K562 (cell line): ENCODE data around the gene CNPY2. TPM values are rescaled to one million over a fixed set of nuclear protein-coding genes. Genes with fewer than 3 reads are reported as not detected.

ENCODE experiments used
- ATAC-seq: fragments of 200-7000 bp; cut with Tn5 transposase; 3 replicates; pipeline ENCODE4 v1.9.1; 2020; ENCODE audit warnings: moderate library complexity
- BruUV-seq: library from RNA; stranded (reverse); fragments of 400-500 nt; replicated peaks from 2 replicates; lab custom pipeline; 2021; lab: Mats Ljungman, UMichigan
- CTCF ChIA-PET: fragments of 300-600 bp; formaldehyde crosslinking; extraction: SDS; loops from one replicate; lab custom pipeline; 2021; ENCODE audit warnings: low intra/inter-chr PET ratio; lab: Yijun Ruan, JAX
- POLR2A ChIA-PET: fragments of 300-600, 350-650 bp; sonication (Branson Sonifier 250); formaldehyde crosslinking; extraction: SDS; loops from one replicate; lab custom pipeline; 2021; ENCODE audit warnings: antibody characterized with exemption, inconsistent platforms; lab: Yijun Ruan, JAX
- DNase-seq, 4 experiments: peaks; one replicate each; pipeline versions ENCODE4 v3.0.0 to v3.0.0-alpha.2; 2011 to 2018; ENCODE audit warnings: low spot score in 3 of 4, mixed read lengths in 3 of 4; ENCODE audit errors: extremely low read depth in 1 of 4
- FAIRE-seq: peaks from 2 replicates; lab custom pipeline; 2011; peaks lifted over from hg19 to GRCh38; lab: Jason Lieb, UNC
- H2AFZ ChIP-seq: 2 replicates; pipeline ENCODE4 v1.6.0; 2011; ENCODE audit warnings: low read depth, low read length, control low read depth, inconsistent platforms
- H3K27ac ChIP-seq: fragments of 200-600 bp; 3 replicates; pipeline ENCODE4 v1.8.0; 2011; ENCODE audit warnings: low read depth, mild to moderate bottlenecking, control low read depth, inconsistent platforms, low read length, moderate library complexity, mixed read lengths; ENCODE audit errors: extremely low read depth
- H3K27me3 ChIP-seq, 2 experiments: fragments of 300-600 bp in 1 of 2; 2 replicates in 1 of 2; 3 replicates in 1 of 2; pipeline versions ENCODE4 v1.6.0 to v1.8.0; 2011; ENCODE audit warnings: inconsistent platforms in 2 of 2, low read length in 2 of 2, mild to moderate bottlenecking in 1 of 2, mixed read lengths in 1 of 2, moderate library complexity in 1 of 2; ENCODE audit not compliant: control insufficient read depth in 2 of 2, insufficient read depth in 2 of 2
- H3K36me3 ChIP-seq: fragments of 300-600 bp; 3 replicates; pipeline ENCODE4 v1.8.0; 2011; ENCODE audit warnings: mild to moderate bottlenecking, low read length, inconsistent platforms; ENCODE audit not compliant: control insufficient read depth, insufficient read depth
- H3K4me1 ChIP-seq, 2 experiments: fragments of 200-600 bp in 1 of 2; replicated peaks in 1 of 2; 2 replicates in 1 of 2; 3 replicates in 1 of 2; pipeline versions ENCODE4 v1.5.1 to v1.8.0; 2011; ENCODE audit warnings: inconsistent platforms in 2 of 2, low read length in 2 of 2, mild to moderate bottlenecking in 1 of 2, mixed read lengths in 1 of 2, moderate library complexity in 1 of 2; ENCODE audit not compliant: control insufficient read depth in 2 of 2, insufficient read depth in 2 of 2
- H3K4me2 ChIP-seq: 2 replicates; pipeline ENCODE4 v1.6.1; 2011; ENCODE audit warnings: low read length, control low read depth, inconsistent platforms, mixed read lengths; ENCODE audit not compliant: insufficient read depth
- H3K4me3 ChIP-seq: fragments of 200-600 bp; sonication (generic), shearing (Covaris generic); 2 replicates; pipeline ENCODE4 v1.5.1; 2016; ENCODE audit warnings: control low read depth, inconsistent platforms
- H3K79me2 ChIP-seq: fragments of 200-600 bp; 3 replicates; pipeline ENCODE4 v1.8.0; 2011; ENCODE audit warnings: low read length, inconsistent platforms; ENCODE audit not compliant: control insufficient read depth, insufficient read depth
- H3K9ac ChIP-seq, 2 experiments: 2 replicates each; pipeline versions ENCODE4 v1.6.0 to v1.6.1; 2011; ENCODE audit warnings: low read depth in 2 of 2, low read length in 2 of 2, control low read depth in 1 of 2, inconsistent platforms in 1 of 2, mild to moderate bottlenecking in 1 of 2, mixed read lengths in 1 of 2; ENCODE audit not compliant: insufficient read depth in 1 of 2
- H3K9me1 ChIP-seq: one replicate; pipeline ENCODE4 v1.6.0; 2011; ENCODE audit warnings: inconsistent platforms, mild to moderate bottlenecking, low read length, moderate library complexity; ENCODE audit not compliant: control insufficient read depth, insufficient read depth
- H3K9me3 ChIP-seq: replicated peaks from 2 replicates; pipeline ENCODE4 v1.5.1; 2011; ENCODE audit warnings: low read depth, low read length, inconsistent platforms; ENCODE audit not compliant: control insufficient read depth, insufficient read depth
- H4K20me1 ChIP-seq: replicated peaks from 2 replicates; pipeline ENCODE4 v1.6.1; 2011; ENCODE audit warnings: low read length, inconsistent platforms, mixed read lengths; ENCODE audit not compliant: control insufficient read depth, insufficient read depth
- CCNT2 ChIP-seq: IDR thresholded peaks from 2 replicates; pipeline ENCODE4 v1.6.1; 2011; ENCODE audit warnings: borderline replicate concordance, low read depth, mild to moderate bottlenecking, moderate library complexity, mixed read lengths, low read length; ENCODE audit not compliant: insufficient read length; ENCODE audit errors: extremely low read depth
- GABPB2 ChIP-seq: fragments of 250-450 bp; sonication (Bioruptor Pico); conservative IDR thresholded peaks from 2 replicates; pipeline ENCODE4 v1.5.1; 2021; ENCODE audit warnings: mild to moderate bottlenecking
- IFI16 ChIP-seq: fragments of 250-450 bp; sonication (Bioruptor Pico); IDR thresholded peaks from 2 replicates; pipeline ENCODE4 v2.1.2; 2022; ENCODE audit warnings: mild to moderate bottlenecking, inconsistent platforms
- NFIX ChIP-seq: fragments of 250-450 bp; sonication (Bioruptor Pico); IDR thresholded peaks from 2 replicates; pipeline ENCODE4 v1.4.0; 2020; ENCODE audit warnings: low read depth, mild to moderate bottlenecking, moderate library complexity
- POLR2A ChIP-seq: fragments of 450-650 bp; conservative IDR thresholded peaks from 2 replicates; pipeline ENCODE4 v1.6.1; 2016
- SUPT5H ChIP-seq: fragments of 450-650 bp; IDR thresholded peaks from 2 replicates; pipeline ENCODE4 v1.6.1; 2016
- TEAD4 ChIP-seq, 2 experiments: sonication (generic) in 1 of 2; formaldehyde crosslinking in 1 of 2; IDR thresholded peaks; 2 replicates each; pipeline versions ENCODE4 v1.6.1 to v1.8.0; 2012 to 2022; ENCODE audit warnings: borderline replicate concordance in 1 of 2, inconsistent platforms in 1 of 2, low read length in 1 of 2, mild to moderate bottlenecking in 1 of 2, missing genetic modification reagents in 1 of 2
- WGBS: fragments of 100-300 bp; shearing (Covaris generic); methylation state at CpG from one replicate; pipeline ENCODE4 v1.1.6; 2016; ENCODE audit warnings: low coverage, mixed read lengths; ENCODE audit not compliant: insufficient coverage; ENCODE audit errors: missing lambda C conversion rate; 5-methylcytosine and 5-hydroxymethylcytosine counted together
- in situ Hi-C: fragments of 300-500 bp; cut with MboI; formaldehyde crosslinking; loops from 4 replicates; pipeline ENCODE4 v1.15.0; 2018; ENCODE audit warnings: inconsistent platforms, mixed read lengths
- intact Hi-C: fragments of 100-400 bp; cut with micrococcal nuclease; formaldehyde crosslinking; loops from 2 replicates; pipeline ENCODE4 v1.14.2; 2022
- polyA plus RNA-seq, 8 experiments: library from polyadenylated mRNA; depleted of rRNA in 4 of 8; stranded (reverse) in 5 of 8; unstranded in 3 of 8; fragments of >200 nt; fragmentation: Nextera tagmentation in 2 of 8; fragmentation: Illumina TruSeq in 1 of 8; extraction: Ambion mirVana in 2 of 8; extraction: Trizol in 1 of 8; gene quantifications; 2 replicates each; pipeline versions ENCODE4 v1.2.1 to v1.2.3, GENCODE V29; 2011 to 2014; ENCODE audit warnings: inconsistent platforms in 1 of 8, missing spikeins in 1 of 8
- total RNA-seq, 7 experiments: library from RNA; depleted of rRNA in 6 of 7; stranded (reverse); fragments of >200 nt in 6 of 7; fragmentation: Illumina TruSeq in 2 of 7; extraction: Trizol in 2 of 7; gene quantifications; 2 replicates each; pipeline versions ENCODE4 v1.2.1 to v1.2.3, GENCODE V29; 2011 to 2021; ENCODE audit warnings: low replicate concordance in 1 of 7
- TF ChIP-seq, protein P1 (sequence below): fragments of 250-450 bp; sonication (Bioruptor Pico); IDR thresholded peaks from 2 replicates; pipeline ENCODE4 v1.9.0; 2021; ENCODE audit warnings: mild to moderate bottlenecking, inconsistent platforms

Gene CNPY2
- total and polyA plus RNA-seq, 9 of the 15 experiments (the other 6 are each of a cell fraction or from before 2014, with no cell fraction given), result 33.8 to 190 (median 138) TPM

DNA sequence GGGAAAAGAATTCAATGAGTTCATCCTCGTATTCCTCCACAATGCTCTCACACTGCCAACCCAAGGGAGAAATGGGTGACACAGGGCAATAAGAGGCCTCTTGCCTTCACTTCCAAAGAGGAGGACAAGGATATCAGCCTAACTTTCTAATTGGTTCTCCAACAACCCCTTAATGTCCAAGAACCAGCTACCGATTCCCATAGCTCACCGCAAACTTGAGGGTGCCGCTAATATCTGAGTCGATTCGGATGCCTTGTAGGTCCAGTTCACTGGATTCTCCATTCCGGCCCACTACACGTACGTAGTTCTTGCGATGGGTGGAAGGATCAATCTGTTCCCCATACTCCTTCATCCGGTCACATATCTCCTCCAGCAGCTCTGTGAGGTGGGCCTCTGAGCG, 4.8 kb downstream of the CNPY2 start:
- no peaks in the 10 kb centered on the region for H3K9me3 ChIP-seq
- FAIRE-seq, result no peak
- H3K79me2 ChIP-seq, result peaks cover 19% of the 10 kb centered on the region
- H3K4me2 ChIP-seq, result no peak overlapping the region
- no peak for ATAC-seq
- TF ChIP-seq, protein P1, sequence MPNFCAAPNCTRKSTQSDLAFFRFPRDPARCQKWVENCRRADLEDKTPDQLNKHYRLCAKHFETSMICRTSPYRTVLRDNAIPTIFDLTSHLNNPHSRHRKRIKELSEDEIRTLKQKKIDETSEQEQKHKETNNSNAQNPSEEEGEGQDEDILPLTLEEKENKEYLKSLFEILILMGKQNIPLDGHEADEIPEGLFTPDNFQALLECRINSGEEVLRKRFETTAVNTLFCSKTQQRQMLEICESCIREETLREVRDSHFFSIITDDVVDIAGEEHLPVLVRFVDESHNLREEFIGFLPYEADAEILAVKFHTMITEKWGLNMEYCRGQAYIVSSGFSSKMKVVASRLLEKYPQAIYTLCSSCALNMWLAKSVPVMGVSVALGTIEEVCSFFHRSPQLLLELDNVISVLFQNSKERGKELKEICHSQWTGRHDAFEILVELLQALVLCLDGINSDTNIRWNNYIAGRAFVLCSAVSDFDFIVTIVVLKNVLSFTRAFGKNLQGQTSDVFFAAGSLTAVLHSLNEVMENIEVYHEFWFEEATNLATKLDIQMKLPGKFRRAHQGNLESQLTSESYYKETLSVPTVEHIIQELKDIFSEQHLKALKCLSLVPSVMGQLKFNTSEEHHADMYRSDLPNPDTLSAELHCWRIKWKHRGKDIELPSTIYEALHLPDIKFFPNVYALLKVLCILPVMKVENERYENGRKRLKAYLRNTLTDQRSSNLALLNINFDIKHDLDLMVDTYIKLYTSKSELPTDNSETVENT (CRISPR knock-in tag), result no peak
- no peak for TF ChIP-seq GABPB2 (CRISPR knock-in tag)
- no peak for TF ChIP-seq IFI16 (CRISPR knock-in tag)
- TF ChIP-seq TEAD4 (IDR thresholded peaks at IDR 0.05; ENCODE audit: low read length), result no peak
- TF ChIP-seq TEAD4 (CRISPR knock-in tag; IDR thresholded peaks at IDR 0.05; ENCODE audit: borderline replicate concordance), result no peak
- TF ChIP-seq NFIX (CRISPR knock-in tag), result no peak
- TF ChIP-seq SUPT5H, result 0 out of 2 replicates have a peak, but pooled peaks have one; percentile 13
- TF ChIP-seq POLR2A, result 0 out of 2 replicates have a peak, but pooled peaks have one; percentile 33
- no peak for TF ChIP-seq CCNT2
- no peak overlapping the region for H2AFZ ChIP-seq
- no TSS peak for BruUV-seq
- no peak overlapping the region for H3K4me3 ChIP-seq
- no peak overlapping the region for H3K27ac ChIP-seq
- CTCF ChIA-PET, result no interaction called here
- H3K36me3 ChIP-seq, result peaks cover 66% of the 10 kb centered on the region
- intact Hi-C loops, result no loop called here
- H3K9ac ChIP-seq, result no peak overlapping the region
- no peaks in the 10 kb centered on the region for H3K27me3 ChIP-seq
- DNase-seq, result no peak
- H3K9me1 ChIP-seq, result no peaks in the 10 kb centered on the region
- POLR2A ChIA-PET, result interaction anchor here (0.6 to 1.6 kb wide), 5 partner anchors 10 to 326 kb away, joined by 3 to 8 read pairs (median 3); partner anchors contain the start of gene SMARCC2
- in situ Hi-C loops, result no loop called here
- no peaks in the 10 kb centered on the region for H4K20me1 ChIP-seq
- WGBS, result 97% methylated on average over 12 of the region's 12 CpGs
- peaks cover 6 to 7% of the 10 kb centered on the region in 2 experiments; a peak in 2 of 5 replicates for H3K4me1 ChIP-seq
